SJSA1 (cell line): ENCODE measurements around the gene IL9. TPM values are rescaled to one million over a fixed set of nuclear protein-coding genes. Genes with fewer than 3 reads are reported as not detected.

Source experiments
- DNase-seq, 2 experiments: peaks; one replicate each; pipeline ENCODE4 v3.0.0-alpha.2; 2015 to 2020; ENCODE audit warnings: low spot score in 2 of 2, low read depth in 1 of 2
- H3K27ac ChIP-seq: fragments of 250-450 bp; sonication (Bioruptor Pico); 2 replicates; pipeline ENCODE4 v1.5.1; 2020; ENCODE audit warnings: mild to moderate bottlenecking, moderate library complexity
- H3K27me3 ChIP-seq: fragments of 250-450 bp; sonication (Bioruptor Pico); replicated peaks from 2 replicates; pipeline ENCODE4 v1.5.1; 2020; ENCODE audit warnings: mild to moderate bottlenecking, moderate library complexity
- H3K36me3 ChIP-seq: fragments of 250-450 bp; sonication (Bioruptor Pico); 2 replicates; pipeline ENCODE4 v1.5.1; 2020; ENCODE audit warnings: mild to moderate bottlenecking
- H3K4me1 ChIP-seq: fragments of 250-450 bp; sonication (Bioruptor Pico); replicated peaks from 2 replicates; pipeline ENCODE4 v1.6.1; 2021; ENCODE audit warnings: mild to moderate bottlenecking
- H3K4me3 ChIP-seq: fragments of 250-450 bp; sonication (Bioruptor Pico); 2 replicates; pipeline ENCODE4 v1.5.1; 2020; ENCODE audit warnings: mild to moderate bottlenecking
- H3K9me3 ChIP-seq: fragments of 250-450 bp; sonication (Bioruptor Pico); replicated peaks from 2 replicates; pipeline ENCODE4 v1.5.1; 2020; ENCODE audit warnings: mild to moderate bottlenecking
- total RNA-seq: library from RNA; depleted of rRNA; stranded (reverse); fragments of >200 nt; shearing (Covaris generic); gene quantifications from 2 replicates; pipeline ENCODE4 v1.2.3, GENCODE V29; 2014; rRNA removed

IL9 gene
- total RNA-seq, 1 experiment from 2014 or later: not detected

DNA sequence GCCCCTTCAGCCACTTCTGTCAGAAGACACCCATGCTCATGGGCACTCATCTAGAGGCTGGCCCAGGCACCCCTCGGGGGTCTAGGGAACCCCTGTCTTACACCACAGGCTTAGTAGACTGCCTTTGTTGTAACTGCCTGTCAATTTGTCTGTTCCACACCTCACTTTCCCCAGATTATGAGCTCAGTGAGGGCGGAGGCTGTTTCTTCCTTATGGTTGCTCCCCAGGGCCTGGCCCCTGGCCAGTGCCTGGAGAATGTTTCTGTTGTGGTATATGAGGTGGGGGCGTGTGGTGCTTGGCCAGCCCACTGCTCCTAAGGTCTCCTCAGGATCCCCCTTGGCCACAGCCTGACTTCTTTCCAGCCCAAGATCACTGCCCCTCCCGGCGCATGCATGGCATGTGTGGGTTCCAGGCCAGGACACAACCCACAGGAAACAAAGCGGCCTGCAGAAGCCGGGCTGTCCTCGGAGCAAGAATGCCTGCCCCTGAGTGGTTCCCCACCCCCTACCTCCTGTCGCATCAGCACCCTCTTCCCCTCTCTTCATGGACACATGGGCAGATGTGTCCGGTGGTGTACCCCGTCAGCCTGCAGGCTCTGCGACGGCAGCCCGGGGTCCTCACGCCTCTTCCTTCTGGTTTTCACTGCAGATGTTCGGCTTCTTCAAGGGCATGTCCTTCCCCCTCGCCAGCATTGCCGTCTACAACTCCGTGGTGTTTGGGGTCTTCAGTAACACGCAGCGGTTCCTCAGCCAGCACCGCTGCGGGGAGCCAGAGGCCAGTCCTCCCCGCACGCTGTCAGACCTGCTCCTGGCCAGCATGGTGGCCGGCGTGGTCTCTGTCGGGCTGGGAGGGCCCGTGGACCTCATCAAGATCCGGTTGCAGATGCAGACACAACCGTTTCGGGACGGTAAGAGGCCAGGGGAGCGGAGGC lies 43.5 kb downstream of the IL9 start:
- Histone ChIP-seq H3K4me1 (no peaks in the 10 kb centered on the region), H3K27ac (no peak overlapping the region), H3K4me3 (no peak overlapping the region)

DNA sequence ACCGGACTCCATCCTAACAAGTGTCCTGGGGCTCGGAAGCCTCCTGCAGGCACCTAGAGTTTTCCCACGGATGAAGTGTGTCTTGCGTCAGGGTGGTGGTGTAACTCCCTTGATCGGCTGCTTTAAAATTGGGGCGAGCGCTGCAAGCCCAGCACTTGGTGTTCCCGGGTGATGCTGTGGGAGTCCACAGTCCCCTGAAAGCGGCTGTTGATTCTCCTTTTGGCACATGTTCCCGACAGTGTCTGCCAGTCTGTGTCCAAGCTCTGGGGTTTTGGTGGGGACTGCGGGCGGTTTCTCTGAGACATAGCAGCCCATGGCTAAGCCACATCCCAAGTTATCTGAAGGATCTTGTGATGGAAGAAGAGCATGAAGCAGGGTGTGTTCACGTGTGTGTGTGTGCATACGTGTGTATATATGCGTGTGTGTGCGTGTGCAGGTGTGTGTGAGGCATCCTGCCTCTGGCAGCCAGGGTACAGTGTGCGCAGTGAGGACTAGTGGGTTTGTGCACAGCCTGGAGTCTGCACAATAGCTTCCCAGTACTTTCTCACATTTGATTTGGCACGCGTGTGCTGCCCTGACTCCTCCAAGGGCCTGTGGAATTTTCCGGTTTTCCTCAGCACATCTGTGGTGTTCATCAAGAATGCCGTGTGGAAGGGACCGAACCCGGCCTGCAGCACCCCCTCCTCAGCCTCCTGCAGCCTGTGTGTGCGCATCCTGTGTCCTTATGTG lies 44.3 kb downstream of the IL9 start:
- DNase-seq: peak in 1 of 2 experiments; percentile 34
- H3K4me1 ChIP-seq: no peaks in the 10 kb centered on the region
- H3K9me3 ChIP-seq: 0 out of 2 replicates have a peak, but pooled peaks cover 3% of the 10 kb centered on the region
- H3K4me3 ChIP-seq: no peak overlapping the region
- H3K27ac ChIP-seq: no peak overlapping the region
- H3K36me3 ChIP-seq: no peaks in the 10 kb centered on the region
- peaks cover 24% of the 10 kb centered on the region for H3K27me3 ChIP-seq

More for the DNA sequence above, 43.5 kb downstream of the IL9 start:
- DNase-seq: peak in 1 of 2 experiments; percentile 41
- H3K9me3 ChIP-seq: 0 out of 2 replicates have a peak, but pooled peaks cover 3% of the 10 kb centered on the region
- no peaks in the 10 kb centered on the region for H3K36me3 ChIP-seq
- peaks cover 24% of the 10 kb centered on the region for H3K27me3 ChIP-seq

DNA sequence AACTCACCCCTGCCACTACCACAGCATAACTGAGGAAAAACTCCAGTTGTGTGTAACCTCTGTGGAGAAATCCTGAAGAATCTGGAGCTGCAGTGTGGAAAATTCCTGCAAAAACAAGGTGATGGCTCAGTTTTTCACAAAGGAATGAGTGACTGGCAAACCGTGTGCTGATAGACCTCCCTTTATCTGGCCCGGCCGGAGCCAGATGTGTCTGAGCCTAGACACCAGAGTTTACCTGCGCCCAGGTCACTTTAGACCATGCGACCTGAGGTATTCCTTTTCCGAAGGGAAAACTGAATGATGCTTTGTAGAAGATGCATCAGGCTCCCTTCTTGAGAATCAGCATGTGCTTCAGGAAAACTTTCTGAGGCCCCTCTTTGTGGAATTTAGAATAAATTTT lies 45.0 kb downstream of the IL9 start:
- peak in 1 of 2 experiments; percentile 37 for DNase-seq
- 0 out of 2 replicates have a peak, but pooled peaks cover 3% of the 10 kb centered on the region for H3K9me3 ChIP-seq
- H3K27me3 ChIP-seq: peaks cover 24% of the 10 kb centered on the region
- no peak overlapping the region for H3K4me3 ChIP-seq
- H3K27ac ChIP-seq: no peak overlapping the region
- H3K36me3 ChIP-seq: no peaks in the 10 kb centered on the region
- H3K4me1 ChIP-seq: no peaks in the 10 kb centered on the region

DNA sequence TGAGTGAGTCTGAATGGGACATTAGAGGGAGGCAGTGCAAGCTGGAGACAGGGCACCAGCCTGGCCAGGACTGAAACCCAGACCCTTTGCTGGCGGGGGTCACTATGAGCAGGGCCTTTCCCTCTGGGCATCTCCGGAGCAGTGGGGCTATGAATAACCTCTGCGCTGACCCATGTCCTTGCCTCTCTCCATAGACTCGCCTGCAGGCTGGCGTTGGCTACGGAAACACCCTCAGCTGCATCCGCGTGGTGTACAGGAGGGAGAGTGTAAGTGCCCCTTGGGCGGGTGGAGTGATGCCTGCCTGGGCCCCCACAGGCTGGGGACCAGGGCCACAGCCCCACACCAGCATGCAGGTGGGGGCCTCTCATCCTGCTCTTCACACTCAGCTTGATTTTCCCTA lies 45.4 kb downstream of the IL9 start:
- Histone ChIP-seq H3K36me3 (no peaks in the 10 kb centered on the region), H3K4me1 (no peaks in the 10 kb centered on the region), H3K27ac (no peak overlapping the region), H3K4me3 (no peak overlapping the region), H3K27me3 (peaks cover 24% of the 10 kb centered on the region), H3K9me3 (0 out of 2 replicates have a peak, but pooled peaks cover 3% of the 10 kb centered on the region)
- DNase-seq: peak in 1 of 2 experiments; percentile 41

DNA sequence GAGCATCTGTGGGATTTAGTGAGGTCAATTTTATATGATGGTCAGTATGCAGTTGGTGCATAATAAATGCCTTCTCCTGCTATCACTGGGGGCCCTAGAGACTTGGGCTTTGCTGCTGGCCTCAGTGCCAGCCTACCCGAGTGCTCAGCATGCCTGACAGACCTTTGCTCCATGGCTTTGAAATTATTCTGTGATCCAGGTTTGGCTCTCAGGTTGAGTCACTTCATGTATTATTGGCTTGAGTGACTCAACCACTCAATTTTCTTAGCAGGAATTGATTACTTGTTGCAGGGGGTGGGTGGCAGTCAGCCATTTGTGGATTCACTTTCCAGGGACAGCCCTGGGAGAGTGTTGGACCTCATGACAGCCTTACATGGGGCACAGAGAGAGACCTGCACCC lies 47.7 kb downstream of the IL9 start:
- H3K27ac ChIP-seq: no peak overlapping the region
- H3K4me3 ChIP-seq: no peak overlapping the region
- peak in 1 of 2 experiments; percentile 34 for DNase-seq
- H3K27me3 ChIP-seq: peaks cover 14% of the 10 kb centered on the region
- no peaks in the 10 kb centered on the region for H3K4me1 ChIP-seq
- H3K36me3 ChIP-seq: no peaks in the 10 kb centered on the region
- no peaks in the 10 kb centered on the region for H3K9me3 ChIP-seq

DNA sequence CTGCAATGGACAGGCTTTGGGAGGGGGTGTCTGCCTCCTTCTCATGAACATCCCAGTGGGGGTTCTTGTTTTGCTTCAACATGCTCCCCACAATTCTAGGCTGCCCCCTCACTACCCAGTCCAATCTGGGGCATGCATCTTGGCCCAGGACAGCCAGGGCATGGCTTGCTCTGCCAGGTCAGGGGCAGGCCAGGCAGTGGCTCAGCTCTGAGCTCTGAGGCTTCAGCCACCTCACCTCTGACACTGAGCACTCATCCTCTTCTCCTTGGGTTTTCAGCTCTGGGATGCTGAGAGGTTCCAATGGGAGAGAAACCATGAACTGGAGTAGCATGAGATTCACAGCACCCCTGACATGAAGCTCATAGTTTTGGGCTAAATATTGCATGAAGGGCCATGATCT lies 49.3 kb downstream of the IL9 start:
- no peaks in the 10 kb centered on the region for H3K4me1 ChIP-seq
- peak in 1 of 2 experiments; percentile 36 for DNase-seq
- no peaks in the 10 kb centered on the region for H3K36me3 ChIP-seq
- peaks cover 3% of the 10 kb centered on the region for H3K27me3 ChIP-seq
- H3K9me3 ChIP-seq: no peaks in the 10 kb centered on the region
- H3K27ac ChIP-seq: no peak overlapping the region
- H3K4me3 ChIP-seq: no peak overlapping the region

DNA sequence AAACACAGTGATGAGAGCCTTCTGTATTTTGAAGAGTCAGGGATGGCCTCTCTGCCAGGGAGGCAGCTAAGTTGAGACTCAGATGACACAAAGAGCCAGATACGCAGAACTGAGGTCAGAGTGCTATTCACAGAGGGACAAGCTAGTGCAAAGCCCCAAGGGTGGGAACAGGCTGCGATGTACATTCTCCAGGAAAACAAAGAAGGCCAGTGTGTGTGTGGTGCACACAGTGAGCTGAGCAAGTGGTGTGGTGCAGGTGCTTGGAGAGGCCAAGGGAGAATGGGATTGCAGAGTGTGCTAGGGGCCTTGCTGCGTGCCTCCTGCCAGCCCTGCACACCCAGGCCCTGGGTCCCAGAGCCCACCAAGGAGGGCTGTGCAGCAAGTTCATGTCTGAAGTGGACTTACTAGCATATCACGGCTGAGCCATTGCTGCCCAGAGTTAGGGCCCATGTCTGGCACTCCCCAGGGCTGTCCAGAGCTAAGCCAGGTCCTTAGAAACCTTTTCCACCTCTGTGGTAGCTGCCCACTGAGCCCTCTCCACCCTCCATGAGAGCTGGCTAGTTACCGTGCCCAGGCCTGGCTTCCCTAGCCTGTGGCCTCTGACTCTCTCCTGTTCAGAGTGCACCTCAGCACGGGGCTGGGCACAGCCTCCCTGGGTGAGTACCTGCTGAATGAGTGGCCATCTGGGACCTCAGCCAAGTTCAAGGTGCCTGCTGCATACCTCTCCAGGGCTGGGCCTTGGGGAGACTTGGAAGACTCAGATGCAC lies 51.9 kb downstream of the IL9 start:
- no peaks in the 10 kb centered on the region for H3K36me3 ChIP-seq
- no peak overlapping the region for H3K27ac ChIP-seq
- H3K9me3 ChIP-seq: no peaks in the 10 kb centered on the region

DNA sequence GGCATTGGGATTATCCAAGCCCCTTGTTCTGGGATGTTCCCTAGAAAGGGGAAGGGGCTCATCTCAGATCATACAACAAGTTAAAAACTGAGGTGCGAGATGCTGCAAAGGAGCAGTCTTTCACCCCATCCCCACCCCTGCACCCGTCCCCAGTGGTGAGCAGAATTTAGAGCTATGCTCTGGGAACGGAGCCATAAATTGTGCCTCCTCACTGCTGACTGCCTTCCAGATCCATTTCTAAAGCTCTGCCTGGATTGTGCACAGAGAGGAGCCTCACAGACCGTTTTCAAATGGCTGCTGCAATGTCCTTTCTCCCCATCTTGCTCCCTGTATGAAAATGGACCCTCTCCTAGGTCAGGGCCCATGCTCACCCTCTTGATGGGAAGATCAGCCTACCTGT lies 52.9 kb downstream of the IL9 start:
- no peak for DNase-seq
- H3K27me3 ChIP-seq: peaks cover 14% of the 10 kb centered on the region
- H3K36me3 ChIP-seq: no peaks in the 10 kb centered on the region
- no peak overlapping the region for H3K4me3 ChIP-seq
- no peaks in the 10 kb centered on the region for H3K9me3 ChIP-seq
- H3K4me1 ChIP-seq: no peaks in the 10 kb centered on the region
- no peak overlapping the region for H3K27ac ChIP-seq

More for the DNA sequence above, 51.9 kb downstream of the IL9 start:
- Histone ChIP-seq H3K27me3 (peaks cover 17% of the 10 kb centered on the region), H3K4me1 (no peaks in the 10 kb centered on the region), H3K4me3 (no peak overlapping the region)
- DNase-seq: peak in 1 of 2 experiments; percentile 39

Other genes with a start within 250 kb of the IL9 start
- gene SLC25A48, start 61.2 kb downstream of the IL9 start, total RNA-seq: not detected in 2 replicates
- not detected in 2 replicates for gene LECT2, start 59.1 kb upstream of the IL9 start, total RNA-seq
- gene TGFBI, start 133.1 kb upstream of the IL9 start, total RNA-seq: 172 and 185 TPM in 2 replicates
- 93.6 and 179 TPM in 2 replicates for gene SMAD5, start 237.0 kb upstream of the IL9 start, total RNA-seq